PC-3 (cell line): ENCODE data around the gene SCFD1. TPM values are rescaled to one million over a fixed set of nuclear protein-coding genes. Genes with fewer than 3 reads are reported as not detected.
A peak's percentile ranks its signal among the peaks of the same experiment; 100 is the strongest.

Experiments used
- ATAC-seq: fragments of 200-7000 bp; cut with Tn5 transposase; 2 replicates; pipeline ENCODE4 v1.9.1; 2020; ENCODE audit warnings: mild to moderate bottlenecking, moderate library complexity
- BruUV-seq: library from RNA; stranded (reverse); fragments of 400-500 nt; replicated peaks from 2 replicates; lab custom pipeline; 2021; lab: Mats Ljungman, UMichigan
- CTCF ChIA-PET: fragments of 300-600 bp; sonication (Branson Sonifier 250); formaldehyde crosslinking; loops from one replicate; lab custom pipeline; 2022; ENCODE audit warnings: antibody characterized with exemption; lab: Charles Lee
- POLR2A ChIA-PET: fragments of 300-600 bp; sonication (Branson Sonifier 250); formaldehyde crosslinking; loops from one replicate; lab custom pipeline; 2022; ENCODE audit warnings: antibody characterized with exemption; ENCODE audit not compliant: unreplicated experiment; lab: Charles Lee
- DNase-seq: peaks from one replicate; pipeline ENCODE4 v3.0.0-alpha.2; 2015
- H2AFZ ChIP-seq: fragments of 300-600 bp; sonication (generic); 2 replicates; pipeline ENCODE4 v1.6.0; 2016; ENCODE audit warnings: antibody characterized with exemption, low read length
- H3F3A ChIP-seq: fragments of 300-600 bp; sonication (generic); one replicate; pipeline ENCODE4 v1.6.0; 2017; ENCODE audit warnings: antibody characterized with exemption, low read length, control low read depth, mild to moderate bottlenecking; ENCODE audit not compliant: unreplicated experiment
- H3K27ac ChIP-seq: fragments of 300-600 bp; sonication (generic); 2 replicates; pipeline ENCODE4 v1.5.1; 2016; ENCODE audit warnings: mild to moderate bottlenecking, low read length
- H3K27me3 ChIP-seq: fragments of 300-600 bp; sonication (generic); 2 replicates; pipeline ENCODE4 v1.6.1; 2016; ENCODE audit warnings: low read length, mixed read lengths
- H3K36me3 ChIP-seq: fragments of 300-600 bp; sonication (generic); 2 replicates; pipeline ENCODE4 v1.6.1; 2016; ENCODE audit warnings: low read depth, mixed run types, low read length, mixed read lengths
- H3K4me1 ChIP-seq: fragments of 300-600 bp; sonication (generic); 2 replicates; pipeline ENCODE4 v1.5.1; 2016; ENCODE audit warnings: low read length; ENCODE audit not compliant: insufficient read depth
- H3K4me2 ChIP-seq: fragments of 300-600 bp; sonication (generic); 2 replicates; pipeline ENCODE4 v1.6.0; 2016; ENCODE audit warnings: low read length
- H3K4me3 ChIP-seq: fragments of 300-600 bp; sonication (generic); 2 replicates; pipeline ENCODE4 v1.5.1; 2016; ENCODE audit warnings: mild to moderate bottlenecking, low read length, mixed read lengths
- H3K79me2 ChIP-seq: fragments of 300-600 bp; sonication (generic); 2 replicates; pipeline ENCODE4 v1.6.1; 2017; ENCODE audit warnings: low read length, mixed read lengths
- H3K9ac ChIP-seq: fragments of 300-600 bp; sonication (generic); 2 replicates; pipeline ENCODE4 v1.6.0; 2016; ENCODE audit warnings: mild to moderate bottlenecking, low read length
- H3K9me2 ChIP-seq: fragments of 300-600 bp; sonication (generic); replicated peaks from 2 replicates; pipeline ENCODE4 v1.6.1; 2016; ENCODE audit warnings: mixed run types, low read length, mixed read lengths
- H3K9me3 ChIP-seq: fragments of 300-600 bp; sonication (generic); 2 replicates; pipeline ENCODE4 v1.6.1; 2016; ENCODE audit warnings: low read length, mixed read lengths
- H4K20me1 ChIP-seq: fragments of 300-600 bp; sonication (generic); 2 replicates; pipeline ENCODE4 v1.6.1; 2016; ENCODE audit warnings: low read length, mixed read lengths
- EZH2 ChIP-seq: fragments of 300-600 bp; sonication (generic); IDR thresholded peaks from one replicate; pipeline ENCODE4 v1.6.1; 2017; ENCODE audit warnings: antibody characterized with exemption, mild to moderate bottlenecking, low read length; ENCODE audit not compliant: unreplicated experiment
- EZH2phosphoT487 ChIP-seq: fragments of 300-600 bp; sonication (generic); IDR thresholded peaks from 2 replicates; pipeline ENCODE4 v1.6.1; 2018; ENCODE audit warnings: mild to moderate bottlenecking, antibody characterized with exemption, low read length, borderline replicate concordance
- intact Hi-C: fragments of 100-400 bp; cut with micrococcal nuclease; formaldehyde crosslinking; loops from 2 replicates; pipeline ENCODE4 v1.9.0; 2023
- total RNA-seq: library from RNA; depleted of rRNA; stranded (reverse); fragments of >200 nt; gene quantifications from 2 replicates; pipeline ENCODE4 v1.2.3, GENCODE V29; 2014
- TF ChIP-seq, protein P1 (sequence below): fragments of 300-600 bp; sonication (generic); conservative IDR thresholded peaks from 2 replicates; pipeline ENCODE4 v1.5.1; 2017; ENCODE audit warnings: antibody characterized with exemption, low read depth, mild to moderate bottlenecking, low read length

The SCFD1 gene
- total RNA-seq, 1 experiment from 2014 or later: 72.3 TPM

DNA sequence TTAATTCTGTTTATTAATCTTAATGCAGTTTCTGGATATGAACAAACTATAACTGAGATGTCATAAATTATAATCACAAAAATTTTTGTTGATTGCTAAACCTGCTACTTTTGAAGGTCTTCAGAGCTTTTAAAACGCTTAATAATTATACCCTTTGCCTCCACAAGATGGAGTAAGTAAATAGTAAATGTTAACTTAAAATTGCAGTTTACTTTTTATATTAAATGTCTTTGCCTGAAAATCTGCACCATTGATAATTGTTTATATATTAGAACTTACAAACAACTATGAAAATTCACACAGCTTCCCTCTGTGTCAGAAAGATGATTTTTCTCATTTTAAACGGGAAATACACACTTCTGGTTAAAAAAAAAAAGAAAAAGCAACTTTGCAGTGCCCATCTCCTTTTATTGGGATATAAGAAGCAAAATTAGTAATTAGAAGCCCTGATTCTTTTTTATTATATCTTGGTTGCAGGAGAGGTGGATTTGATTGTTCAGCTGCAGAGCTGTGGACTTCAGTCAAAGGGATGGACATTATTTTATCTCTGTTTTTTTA, 35.6 kb downstream of the SCFD1 start:
- H3K9me3 ChIP-seq: no peaks in the 10 kb centered on the region
- no peaks in the 10 kb centered on the region for H3K27me3 ChIP-seq
- no peak overlapping the region for H3K9ac ChIP-seq
- peaks cover 4% of the 10 kb centered on the region; the same call in 1 of the 2 replicates for H3K4me1 ChIP-seq
- ATAC-seq (no peak), DNase-seq (peak; percentile 35)
- no peaks in the 10 kb centered on the region for H3K79me2 ChIP-seq
- intact Hi-C loops: loop anchor here (2.0 kb wide), 1 partner anchor 249 kb away; no protein-coding TSS in a partner anchor
- no peak overlapping the region for H2AFZ ChIP-seq
- H3K27ac ChIP-seq: no peak overlapping the region
- no peaks in the 10 kb centered on the region for H3F3A ChIP-seq
- H4K20me1 ChIP-seq: no peaks in the 10 kb centered on the region
- H3K36me3 ChIP-seq: peaks cover 39% of the 10 kb centered on the region
- no TSS peak for BruUV-seq
- no peaks in the 10 kb centered on the region for H3K9me2 ChIP-seq
- TF ChIP-seq, protein P1, sequence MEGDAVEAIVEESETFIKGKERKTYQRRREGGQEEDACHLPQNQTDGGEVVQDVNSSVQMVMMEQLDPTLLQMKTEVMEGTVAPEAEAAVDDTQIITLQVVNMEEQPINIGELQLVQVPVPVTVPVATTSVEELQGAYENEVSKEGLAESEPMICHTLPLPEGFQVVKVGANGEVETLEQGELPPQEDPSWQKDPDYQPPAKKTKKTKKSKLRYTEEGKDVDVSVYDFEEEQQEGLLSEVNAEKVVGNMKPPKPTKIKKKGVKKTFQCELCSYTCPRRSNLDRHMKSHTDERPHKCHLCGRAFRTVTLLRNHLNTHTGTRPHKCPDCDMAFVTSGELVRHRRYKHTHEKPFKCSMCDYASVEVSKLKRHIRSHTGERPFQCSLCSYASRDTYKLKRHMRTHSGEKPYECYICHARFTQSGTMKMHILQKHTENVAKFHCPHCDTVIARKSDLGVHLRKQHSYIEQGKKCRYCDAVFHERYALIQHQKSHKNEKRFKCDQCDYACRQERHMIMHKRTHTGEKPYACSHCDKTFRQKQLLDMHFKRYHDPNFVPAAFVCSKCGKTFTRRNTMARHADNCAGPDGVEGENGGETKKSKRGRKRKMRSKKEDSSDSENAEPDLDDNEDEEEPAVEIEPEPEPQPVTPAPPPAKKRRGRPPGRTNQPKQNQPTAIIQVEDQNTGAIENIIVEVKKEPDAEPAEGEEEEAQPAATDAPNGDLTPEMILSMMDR: peak; percentile 60
- TF ChIP-seq EZH2 (no peak), EZH2phosphoT487 (no peak)
- CTCF ChIA-PET: interaction anchor here (0.6 to 0.7 kb wide), 2 partner anchors 122 to 243 kb away, joined by 4 to 5 read pairs; no protein-coding TSS in a partner anchor
- POLR2A ChIA-PET: no interaction called here
- no peak overlapping the region for H3K4me3 ChIP-seq
- H3K4me2 ChIP-seq: no peak overlapping the region

DNA sequence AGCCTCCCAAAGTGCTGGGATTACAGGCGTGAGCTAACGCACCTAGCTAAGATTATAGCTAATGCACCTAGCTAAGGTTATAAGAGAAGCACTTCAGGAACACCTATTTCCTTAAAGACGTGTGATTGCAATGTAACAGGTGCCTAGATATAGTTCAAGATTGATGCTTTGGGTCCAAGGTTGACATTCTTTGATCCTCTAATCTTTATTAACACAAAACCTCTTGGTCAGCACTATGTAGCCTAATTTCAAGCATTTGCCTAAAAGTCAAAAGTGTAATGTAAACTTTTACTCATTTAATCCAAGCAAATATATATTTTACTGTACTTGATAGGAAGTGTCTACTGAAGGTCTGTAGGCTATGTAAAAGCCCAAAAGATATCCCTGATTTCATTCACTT, 36.5 kb downstream of the SCFD1 start:
- Histone ChIP-seq H4K20me1 (no peaks in the 10 kb centered on the region), H3K4me1 (peaks cover 4% of the 10 kb centered on the region; the same call in 1 of the 2 replicates), H3K9me2 (no peaks in the 10 kb centered on the region), H3F3A (no peaks in the 10 kb centered on the region), H3K4me3 (no peak overlapping the region), H3K36me3 (peaks cover 37% of the 10 kb centered on the region), H2AFZ (no peak overlapping the region), H3K9ac (no peak overlapping the region), H3K79me2 (no peaks in the 10 kb centered on the region), H3K27ac (no peak overlapping the region), H3K4me2 (no peak overlapping the region), H3K27me3 (no peaks in the 10 kb centered on the region), H3K9me3 (no peaks in the 10 kb centered on the region)
- ATAC-seq: no peak
- CTCF ChIA-PET: no interaction called here
- intact Hi-C loops: no loop called here
- POLR2A ChIA-PET: no interaction called here
- no TSS peak for BruUV-seq
- no peak for DNase-seq
- TF ChIP-seq, protein P1: no peak
- no peak for TF ChIP-seq EZH2phosphoT487
- no peak for TF ChIP-seq EZH2

DNA sequence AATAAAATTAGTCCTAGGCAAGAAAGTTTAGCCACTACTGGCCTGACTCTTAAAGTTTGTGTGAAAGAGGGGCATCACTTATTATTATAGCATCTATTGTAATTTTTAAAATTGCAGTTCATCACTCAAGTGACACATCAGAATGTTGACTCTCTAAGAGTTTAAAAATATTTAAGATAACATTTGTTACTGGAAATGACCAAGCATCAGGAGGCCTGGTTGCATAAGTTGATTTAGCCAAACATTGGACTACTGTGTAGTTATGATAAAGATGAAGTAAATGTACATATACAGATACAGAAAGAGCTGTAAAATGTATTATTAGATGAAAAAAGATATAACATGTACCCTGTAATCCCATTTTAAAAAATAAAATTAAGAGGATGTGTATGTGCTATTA, 47.5 kb downstream of the SCFD1 start:
- no peak overlapping the region for H3K27ac ChIP-seq
- BruUV-seq: no TSS peak
- DNase-seq (no peak), ATAC-seq (no peak)
- H3K9me2 ChIP-seq: no peaks in the 10 kb centered on the region
- no peak overlapping the region for H2AFZ ChIP-seq
- H3K4me2 ChIP-seq: no peak overlapping the region
- intact Hi-C loops: no loop called here
- no peaks in the 10 kb centered on the region for H3K27me3 ChIP-seq
- H3K4me1 ChIP-seq: no peaks in the 10 kb centered on the region
- no peaks in the 10 kb centered on the region for H3K36me3 ChIP-seq
- ChIA-PET CTCF (no interaction called here), POLR2A (no interaction called here)
- no peaks in the 10 kb centered on the region for H3K79me2 ChIP-seq
- no peaks in the 10 kb centered on the region for H4K20me1 ChIP-seq
- H3K9me3 ChIP-seq: no peaks in the 10 kb centered on the region
- no peak overlapping the region for H3K9ac ChIP-seq
- H3F3A ChIP-seq: no peaks in the 10 kb centered on the region
- no peak overlapping the region for H3K4me3 ChIP-seq
- TF ChIP-seq, protein P1: no peak
- no peak for TF ChIP-seq EZH2
- TF ChIP-seq EZH2phosphoT487: no peak
